Neural cell (in vitro differentiated cells): ENCODE measurements around the gene TSPAN9. TPM values are rescaled to one million over a fixed set of nuclear protein-coding genes. Genes with fewer than 3 reads are reported as not detected.

Experiments
- H2AFZ ChIP-seq: fragments of 200-600, 300-800 bp; sonication (generic), shearing (Covaris generic); 2 replicates; pipeline ENCODE4 v1.6.0; 2014; ENCODE audit warnings: low read depth, mild to moderate bottlenecking, antibody characterized with exemption, low read length, moderate library complexity
- H3F3A ChIP-seq: fragments of 200-600 bp; shearing (Covaris generic); 2 replicates; pipeline ENCODE4 v1.6.1; 2016; ENCODE audit warnings: mild to moderate bottlenecking, moderate library complexity, mixed read lengths, antibody characterized with exemption, low read length; ENCODE audit not compliant: insufficient read depth, poor library complexity, severe bottlenecking
- H3K27ac ChIP-seq: fragments of 200-600, 300-800 bp; sonication (generic), shearing (Covaris generic); 2 replicates; pipeline ENCODE4 v1.5.1; 2014; ENCODE audit warnings: mild to moderate bottlenecking, low read length, moderate library complexity
- H3K27me3 ChIP-seq: fragments of 300-800, 200-600 bp; sonication (generic), shearing (Covaris generic); 2 replicates; pipeline ENCODE4 v1.6.0; 2014; ENCODE audit warnings: mild to moderate bottlenecking, low read depth, low read length, moderate library complexity; ENCODE audit not compliant: insufficient read depth
- H3K36me3 ChIP-seq: fragments of 300-800, 200-600 bp; sonication (generic), shearing (Covaris generic); 2 replicates; pipeline ENCODE4 v1.5.1; 2014; ENCODE audit warnings: mild to moderate bottlenecking, antibody characterized with exemption, low read length, moderate library complexity; ENCODE audit not compliant: insufficient read depth
- H3K4me2 ChIP-seq: fragments of 300-800, 200-600 bp; sonication (generic), shearing (Covaris generic); 2 replicates; pipeline ENCODE4 v1.6.0; 2014; ENCODE audit warnings: mild to moderate bottlenecking, low read length
- H3K4me3 ChIP-seq: fragments of 300-800, 200-600 bp; sonication (generic), shearing (Covaris generic); 2 replicates; pipeline ENCODE4 v1.5.1; 2014; ENCODE audit warnings: mild to moderate bottlenecking, low read length, moderate library complexity
- H3K79me2 ChIP-seq: fragments of 200-600 bp; shearing (Covaris generic); replicated peaks from 2 replicates; pipeline ENCODE4 v1.6.0; 2014; ENCODE audit warnings: mild to moderate bottlenecking, low read length, moderate library complexity; ENCODE audit not compliant: insufficient read depth
- H3K9ac ChIP-seq: fragments of 300-800, 200-600 bp; sonication (generic), shearing (Covaris generic); 2 replicates; pipeline ENCODE4 v1.6.1; 2016; ENCODE audit warnings: mild to moderate bottlenecking, low read length, mixed read lengths
- H3K9me2 ChIP-seq: fragments of 200-600 bp; shearing (Covaris generic); 2 replicates; pipeline ENCODE4 v1.6.1; 2016; ENCODE audit warnings: mild to moderate bottlenecking, low read length, mixed read lengths; ENCODE audit not compliant: insufficient read depth
- H3K9me3 ChIP-seq: fragments of 200-600, 300-800 bp; sonication (generic), shearing (Covaris generic); 2 replicates; pipeline ENCODE4 v1.6.1; 2016; ENCODE audit warnings: mild to moderate bottlenecking, mixed run types, low read length, moderate library complexity, mixed read lengths
- H4K20me1 ChIP-seq: fragments of 200-600 bp; shearing (Covaris generic); 2 replicates; pipeline ENCODE4 v1.6.1; 2016; ENCODE audit warnings: mild to moderate bottlenecking, mixed run types; ENCODE audit not compliant: insufficient read depth
- EP300 ChIP-seq: fragments of 450-650 bp; conservative IDR thresholded peaks from 2 replicates; pipeline ENCODE4 v1.6.1; 2014; ENCODE audit warnings: antibody characterized with exemption, mild to moderate bottlenecking, moderate library complexity; ENCODE audit not compliant: poor library complexity, severe bottlenecking
- EZH2 ChIP-seq: fragments of 200-600, 300-800 bp; shearing (Covaris generic), sonication (generic); IDR thresholded peaks from 2 replicates; pipeline ENCODE4 v1.6.1; 2014; ENCODE audit warnings: antibody characterized with exemption, low read length, borderline replicate concordance, mild to moderate bottlenecking; ENCODE audit not compliant: insufficient read depth, poor library complexity, severe bottlenecking
- MXI1 ChIP-seq: fragments of 450-650 bp; conservative IDR thresholded peaks from 2 replicates; pipeline ENCODE4 v1.6.1; 2014; ENCODE audit warnings: antibody characterized with exemption, mild to moderate bottlenecking; ENCODE audit not compliant: poor library complexity, severe bottlenecking
- POLR2AphosphoS5 ChIP-seq: IDR thresholded peaks from 2 replicates; pipeline ENCODE4 v1.6.1; 2012
- RAD21 ChIP-seq: fragments of 450-650 bp; conservative IDR thresholded peaks from 2 replicates; pipeline ENCODE4 v1.6.1; 2014; ENCODE audit warnings: antibody characterized with exemption, mild to moderate bottlenecking, moderate library complexity
- REST ChIP-seq: IDR thresholded peaks from 2 replicates; pipeline ENCODE4 v1.6.1; 2012; ENCODE audit warnings: borderline replicate concordance
- SMC3 ChIP-seq: fragments of 450-650 bp; conservative IDR thresholded peaks from 2 replicates; pipeline ENCODE4 v1.6.1; 2014; ENCODE audit warnings: antibody characterized with exemption, mild to moderate bottlenecking, moderate library complexity; ENCODE audit not compliant: poor library complexity
- TAF1 ChIP-seq: IDR thresholded peaks from 2 replicates; pipeline ENCODE4 v1.6.1; 2012; ENCODE audit warnings: low read depth
- polyA plus RNA-seq: library from polyadenylated mRNA; depleted of rRNA; stranded (reverse); fragments of >200 nt; gene quantifications from 2 replicates; pipeline ENCODE4 v1.2.3, GENCODE V29; 2014
- TF ChIP-seq, protein P1 (sequence below): fragments of 450-650 bp; IDR thresholded peaks from 2 replicates; pipeline ENCODE4 v1.5.1; 2014; ENCODE audit warnings: antibody characterized with exemption, mild to moderate bottlenecking, moderate library complexity; ENCODE audit not compliant: poor library complexity, severe bottlenecking

The TSPAN9 gene
- polyA plus RNA-seq, 1 donor from 2014 or later, result 11.9 TPM

DNA sequence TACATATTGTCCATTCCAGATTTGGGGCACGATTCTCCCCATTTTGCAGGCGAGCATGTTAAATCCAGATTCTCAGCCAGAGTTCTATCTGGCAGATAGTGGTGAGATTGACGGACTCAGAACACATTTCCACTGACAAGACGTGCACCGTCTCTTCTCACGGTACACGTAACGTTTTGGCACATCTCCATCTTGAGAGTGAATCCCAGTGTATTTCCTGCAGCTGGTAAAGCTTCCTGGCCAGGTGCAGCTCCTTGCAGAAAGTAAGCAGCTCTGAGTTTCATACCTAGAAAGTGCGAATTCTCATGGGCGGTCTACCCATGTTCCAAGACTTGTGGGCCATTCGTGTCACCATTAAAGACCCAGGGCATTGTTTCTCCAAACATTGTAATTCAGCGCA is 102.6 kb downstream of the TSPAN9 start:
- Histone ChIP-seq H3F3A (no peaks in the 10 kb centered on the region), H4K20me1 (no peaks in the 10 kb centered on the region), H3K4me2 (no peak overlapping the region), H3K79me2 (no peaks in the 10 kb centered on the region), H3K9ac (no peak overlapping the region), H3K9me3 (no peaks in the 10 kb centered on the region), H2AFZ (no peak overlapping the region), H3K36me3 (no peaks in the 10 kb centered on the region), H3K27ac (no peak overlapping the region), H3K4me3 (no peak overlapping the region), H3K9me2 (no peaks in the 10 kb centered on the region), H3K27me3 (no peaks in the 10 kb centered on the region)
- TF ChIP-seq REST (no peak), EZH2 (no peak), MXI1 (no peak), EP300 (no peak), POLR2AphosphoS5 (no peak), TAF1 (no peak), RAD21 (no peak), SMC3 (no peak)
- TF ChIP-seq, protein P1, sequence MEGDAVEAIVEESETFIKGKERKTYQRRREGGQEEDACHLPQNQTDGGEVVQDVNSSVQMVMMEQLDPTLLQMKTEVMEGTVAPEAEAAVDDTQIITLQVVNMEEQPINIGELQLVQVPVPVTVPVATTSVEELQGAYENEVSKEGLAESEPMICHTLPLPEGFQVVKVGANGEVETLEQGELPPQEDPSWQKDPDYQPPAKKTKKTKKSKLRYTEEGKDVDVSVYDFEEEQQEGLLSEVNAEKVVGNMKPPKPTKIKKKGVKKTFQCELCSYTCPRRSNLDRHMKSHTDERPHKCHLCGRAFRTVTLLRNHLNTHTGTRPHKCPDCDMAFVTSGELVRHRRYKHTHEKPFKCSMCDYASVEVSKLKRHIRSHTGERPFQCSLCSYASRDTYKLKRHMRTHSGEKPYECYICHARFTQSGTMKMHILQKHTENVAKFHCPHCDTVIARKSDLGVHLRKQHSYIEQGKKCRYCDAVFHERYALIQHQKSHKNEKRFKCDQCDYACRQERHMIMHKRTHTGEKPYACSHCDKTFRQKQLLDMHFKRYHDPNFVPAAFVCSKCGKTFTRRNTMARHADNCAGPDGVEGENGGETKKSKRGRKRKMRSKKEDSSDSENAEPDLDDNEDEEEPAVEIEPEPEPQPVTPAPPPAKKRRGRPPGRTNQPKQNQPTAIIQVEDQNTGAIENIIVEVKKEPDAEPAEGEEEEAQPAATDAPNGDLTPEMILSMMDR, result no peak

DNA sequence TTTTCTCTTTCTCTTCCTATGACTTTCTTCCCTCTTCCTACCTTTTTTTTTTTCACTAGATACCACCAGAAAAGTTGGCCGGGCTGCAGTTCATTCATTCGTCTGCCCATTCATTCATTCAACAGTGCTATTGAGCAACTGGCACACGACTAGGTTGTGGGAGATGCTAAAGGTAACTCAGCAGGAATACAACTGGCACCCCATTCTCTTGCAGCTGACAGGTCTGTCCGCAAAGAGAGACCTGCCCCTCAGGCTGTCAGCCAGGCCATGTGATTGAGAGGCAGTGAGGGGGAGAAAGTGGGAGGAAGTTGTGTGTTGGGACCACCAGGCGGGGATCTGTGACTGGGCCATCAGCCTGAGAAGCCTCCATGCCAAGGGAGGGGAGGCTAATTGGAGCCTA is 105.2 kb downstream of the TSPAN9 start:
- Histone ChIP-seq H4K20me1 (no peaks in the 10 kb centered on the region), H3K36me3 (no peaks in the 10 kb centered on the region), H3K9ac (no peak overlapping the region), H3K9me3 (no peaks in the 10 kb centered on the region), H2AFZ (no peak overlapping the region), H3K4me2 (no peak overlapping the region), H3K4me3 (no peak overlapping the region), H3K79me2 (no peaks in the 10 kb centered on the region), H3K27me3 (no peaks in the 10 kb centered on the region), H3K27ac (no peak overlapping the region), H3K9me2 (no peaks in the 10 kb centered on the region), H3F3A (no peaks in the 10 kb centered on the region)
- TF ChIP-seq POLR2AphosphoS5 (no peak), EP300 (no peak), TAF1 (no peak), EZH2 (no peak), REST (no peak), RAD21 (no peak)
